CD4-positive, alpha-beta T cell treated with Interleukin-1 beta for 1 hour (primary cell): ENCODE data around the gene SMIM3.
"Not testable (repeated sequence)": the region's sequence is repeated elsewhere in the genome, so short reads cannot be mapped to it uniquely, and the experiment has no call there.

ENCODE experiments used
- DNase-seq, 2 donors: peaks; one replicate each; pipeline ENCODE4 v3.0.0-alpha.2; 2020 to 2022

Gene SMIM3, protein sequence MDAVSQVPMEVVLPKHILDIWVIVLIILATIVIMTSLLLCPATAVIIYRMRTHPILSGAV

DNA sequence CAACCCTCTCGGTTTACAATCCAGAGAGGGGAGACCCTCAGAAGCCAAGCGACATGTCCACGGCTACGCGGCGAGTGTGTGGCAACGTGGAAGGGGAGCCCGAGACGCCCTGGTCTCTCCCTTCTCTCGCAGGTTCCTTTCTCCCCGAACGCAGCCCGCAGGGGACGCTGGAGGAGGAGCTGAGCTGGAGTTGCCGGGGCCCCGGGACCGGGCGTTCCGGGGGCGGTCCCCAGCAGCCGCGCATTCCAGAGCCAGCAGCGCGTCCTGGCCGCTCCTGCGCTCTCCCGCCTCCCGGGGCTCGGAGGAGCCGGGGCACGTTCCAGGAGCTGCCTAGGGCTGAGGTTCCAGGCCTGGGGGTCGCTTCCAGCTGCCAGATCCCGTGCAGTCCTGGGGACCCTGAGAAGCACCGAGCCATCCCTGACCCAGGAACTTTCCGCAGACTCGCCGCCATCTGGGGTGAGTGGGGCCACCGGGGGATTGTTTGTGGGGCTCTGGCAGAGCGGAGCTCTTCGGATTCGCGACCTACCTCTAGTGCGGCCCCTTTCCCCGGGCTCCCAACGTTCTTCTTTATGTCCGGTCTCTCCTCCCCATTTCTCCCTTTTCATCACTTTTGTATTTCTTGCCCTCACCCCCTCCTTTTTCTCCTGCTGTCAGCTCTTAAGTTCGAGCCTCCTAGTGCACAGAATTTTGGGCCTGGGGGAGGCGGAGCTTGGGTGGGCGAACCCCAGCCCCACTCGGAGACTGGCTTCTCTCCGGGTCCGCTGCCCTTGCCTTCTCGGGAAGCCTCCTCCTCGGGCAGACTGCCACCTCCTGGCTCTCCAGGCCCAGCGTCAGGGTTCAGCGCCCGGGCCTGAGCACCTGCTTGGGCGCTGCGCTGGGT lies at the start of gene SMIM3:
TSS of gene SMIM3 (plus strand) at position 241 of the 880 bp plus-strand sequence. CDS start 16,684 bp downstream, outside the sequence.
- DNase-seq: peak; percentile 71 to 76

DNA sequence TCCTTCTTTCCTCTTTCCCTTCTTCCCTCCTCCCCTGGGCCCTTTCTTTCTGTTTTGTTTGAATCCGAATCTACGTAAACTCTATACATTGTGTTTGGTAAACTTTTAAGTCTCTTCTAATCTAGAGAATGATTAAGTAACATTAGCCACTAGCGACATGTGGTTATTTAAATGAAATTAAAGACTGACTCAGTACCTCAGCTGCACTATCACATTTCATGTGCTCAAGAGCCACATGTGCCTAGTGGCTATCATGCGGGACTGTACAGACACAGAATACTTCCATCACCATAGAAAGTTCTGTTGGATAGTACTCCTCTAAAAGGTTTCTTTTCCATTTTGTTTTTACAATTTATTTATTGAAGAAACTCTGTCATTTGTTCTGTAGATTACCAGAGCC lies 48.7 kb upstream of the SMIM3 start:
- DNase-seq: no peak

DNA sequence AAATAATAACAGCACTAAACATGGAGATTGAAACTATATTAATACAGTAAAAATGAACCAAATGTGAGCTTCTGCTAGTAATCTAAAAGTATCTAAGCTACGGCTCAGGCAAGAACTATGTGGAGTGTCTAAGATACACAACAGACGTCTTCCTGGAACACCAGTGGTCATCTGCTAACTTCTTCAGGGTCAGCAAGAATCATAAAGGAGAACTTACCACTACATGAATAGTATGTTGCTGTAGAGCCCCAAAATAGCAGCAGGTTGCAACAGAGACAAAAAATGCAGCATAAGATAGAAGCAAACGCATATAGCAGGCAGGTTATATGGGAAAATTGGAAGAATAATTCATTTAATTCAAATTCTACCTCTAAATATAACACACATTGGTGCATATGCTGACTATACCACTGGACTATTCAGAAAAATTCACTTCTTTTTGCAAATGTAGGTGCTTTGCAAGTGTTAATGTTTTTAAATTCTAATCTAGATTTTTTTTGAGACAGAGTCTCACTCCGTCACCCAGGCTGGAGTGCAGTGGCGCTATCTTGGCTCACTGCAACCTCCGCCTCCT lies 46.8 kb upstream of the SMIM3 start:
- no peak for DNase-seq

DNA sequence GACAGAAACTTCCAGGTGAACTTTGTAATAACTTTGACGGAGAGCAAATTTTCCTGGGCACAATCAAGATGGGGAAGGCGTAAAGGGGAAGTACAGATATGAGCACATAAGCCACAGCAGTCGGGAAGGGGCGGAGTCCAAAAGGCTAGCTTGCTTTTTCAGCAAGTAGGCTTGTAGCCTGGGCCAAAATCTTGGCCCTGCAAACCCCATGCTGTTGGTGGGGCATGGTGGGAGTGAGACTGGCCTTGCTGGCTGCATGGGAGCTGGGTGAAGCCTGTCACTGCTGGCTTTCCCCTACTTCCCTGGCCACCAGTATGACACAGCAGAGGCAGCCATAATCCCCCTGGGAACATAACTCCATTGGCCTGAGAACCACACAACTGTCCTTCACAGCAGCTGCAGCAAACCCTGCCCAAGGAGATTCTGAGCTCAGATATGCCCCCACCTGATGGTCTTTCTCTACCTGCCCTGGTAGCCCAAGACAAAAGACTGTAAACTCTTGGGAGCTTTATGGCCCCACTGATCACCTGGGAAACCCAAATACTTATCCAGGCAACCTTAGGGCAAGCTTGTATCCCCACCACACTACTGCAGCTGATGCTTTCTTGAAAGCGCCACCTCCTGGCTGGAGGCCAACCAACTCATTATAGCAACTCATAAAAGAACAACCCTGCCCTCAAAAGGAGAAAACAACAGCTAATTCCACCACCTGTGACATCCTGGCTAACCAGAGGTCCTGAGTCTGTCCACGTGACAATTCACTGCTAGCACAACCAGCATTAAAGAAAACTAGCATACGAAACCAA lies 43.8 kb upstream of the SMIM3 start:
- DNase-seq: peak in 1 of 2 donors; percentile 49

DNA sequence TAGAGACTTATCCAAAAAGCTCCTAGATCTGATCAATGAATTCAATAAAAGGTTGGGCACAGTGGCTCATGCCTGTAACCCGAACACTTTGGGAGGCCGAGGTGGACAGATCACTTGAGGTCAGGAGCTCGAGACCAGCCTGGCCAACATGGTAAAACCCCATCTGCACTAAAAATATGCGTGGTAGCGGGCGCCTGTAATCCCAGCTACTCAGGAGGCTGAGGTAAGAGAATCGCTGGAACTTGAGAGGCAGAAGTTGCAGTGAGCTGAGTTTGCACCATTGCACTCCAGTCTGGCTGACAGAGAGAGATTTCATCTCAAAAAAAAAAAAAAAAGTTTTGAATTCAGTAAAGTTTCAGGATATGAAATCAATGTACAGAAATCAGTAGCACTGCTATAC lies 39.7 kb upstream of the SMIM3 start:
- no peak for DNase-seq

DNA sequence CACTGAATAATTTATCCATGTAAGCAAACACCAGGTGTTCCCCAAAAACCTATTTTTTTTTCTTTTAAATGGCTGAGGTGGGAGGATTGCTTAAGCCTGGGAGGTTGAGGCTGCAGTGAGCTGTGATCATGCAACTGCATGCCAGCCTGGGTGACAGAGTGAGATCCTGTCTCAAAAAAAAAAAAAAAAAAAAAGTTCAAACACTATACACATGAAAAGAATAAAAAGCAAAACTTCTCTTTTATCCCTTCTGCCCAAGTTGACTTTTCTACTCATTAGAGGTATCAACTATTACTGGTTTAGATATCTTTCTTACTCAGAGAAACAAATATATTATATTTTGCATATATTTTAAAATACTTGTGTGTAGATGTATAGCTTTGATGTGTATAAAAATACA lies 37.6 kb upstream of the SMIM3 start:
- DNase-seq: no peak

DNA sequence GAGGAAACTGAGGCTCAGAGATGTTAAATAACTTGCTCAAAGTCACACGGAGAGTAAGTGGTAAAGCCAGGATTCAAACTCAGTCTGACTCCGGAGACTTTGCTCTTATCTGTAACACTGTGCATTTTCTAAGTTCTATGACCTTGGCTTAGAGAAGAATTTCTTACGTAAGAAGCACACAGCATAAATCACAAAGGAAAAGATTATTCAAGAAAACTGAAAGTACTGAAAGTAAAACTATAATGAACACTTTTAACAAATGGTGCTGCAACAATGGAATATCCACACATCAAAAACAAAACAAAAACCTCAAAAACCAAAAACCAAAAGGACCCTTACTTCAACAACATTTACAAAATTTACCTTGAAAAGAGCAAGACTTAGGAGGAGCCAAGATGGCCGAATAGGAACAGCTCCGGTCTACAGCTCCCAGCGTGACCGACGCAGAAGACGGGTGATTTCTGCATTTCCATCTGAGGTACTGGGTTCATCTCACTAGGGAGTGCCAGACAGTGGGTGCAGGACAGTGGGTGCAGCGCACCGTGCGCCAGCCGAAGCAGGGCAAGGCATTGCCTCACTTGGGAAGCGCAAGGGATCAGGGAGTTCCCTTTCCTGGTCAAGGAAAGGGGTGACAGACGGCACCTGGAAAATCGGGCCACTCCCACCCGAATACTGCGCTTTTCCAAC lies 36.0 kb upstream of the SMIM3 start:
- DNase-seq: not testable (repeated sequence)

DNA sequence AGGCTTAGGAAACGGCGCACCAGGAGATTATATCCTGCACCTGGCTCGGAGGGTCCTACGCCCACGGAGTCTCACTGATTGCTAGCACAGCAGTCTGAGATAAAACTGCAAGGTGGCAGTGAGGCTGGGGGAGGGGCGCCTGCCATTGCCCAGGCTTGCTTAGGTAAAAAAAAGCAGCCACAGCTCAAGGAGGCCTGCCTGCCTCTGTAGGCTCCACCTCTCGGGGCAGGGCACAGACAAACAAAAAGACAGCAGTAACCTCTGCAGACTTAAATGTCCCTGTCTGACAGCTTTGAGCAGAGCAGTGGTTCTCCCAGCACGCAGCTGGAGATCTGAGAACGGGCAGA lies 35.4 kb upstream of the SMIM3 start:
- not testable (repeated sequence) for DNase-seq

DNA sequence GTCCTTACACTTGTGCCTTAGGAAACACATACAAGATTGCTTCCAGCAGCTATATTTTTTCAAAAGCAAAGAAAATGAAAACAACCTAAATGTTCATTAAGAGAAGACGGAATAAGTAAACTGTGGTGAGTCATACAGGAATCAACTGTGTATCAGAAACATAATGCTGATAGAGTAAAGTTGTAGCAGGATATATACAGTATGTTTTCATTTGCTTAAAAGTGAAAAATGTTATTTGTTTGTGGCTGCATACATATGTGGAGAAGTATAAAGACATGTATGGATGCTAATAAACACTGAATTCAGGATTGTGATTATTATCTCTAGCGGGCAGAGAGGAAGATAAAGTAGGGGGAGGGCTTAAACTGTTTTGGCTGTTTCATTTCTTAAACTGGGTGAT lies 28.1 kb upstream of the SMIM3 start:
- DNase-seq: no peak

DNA sequence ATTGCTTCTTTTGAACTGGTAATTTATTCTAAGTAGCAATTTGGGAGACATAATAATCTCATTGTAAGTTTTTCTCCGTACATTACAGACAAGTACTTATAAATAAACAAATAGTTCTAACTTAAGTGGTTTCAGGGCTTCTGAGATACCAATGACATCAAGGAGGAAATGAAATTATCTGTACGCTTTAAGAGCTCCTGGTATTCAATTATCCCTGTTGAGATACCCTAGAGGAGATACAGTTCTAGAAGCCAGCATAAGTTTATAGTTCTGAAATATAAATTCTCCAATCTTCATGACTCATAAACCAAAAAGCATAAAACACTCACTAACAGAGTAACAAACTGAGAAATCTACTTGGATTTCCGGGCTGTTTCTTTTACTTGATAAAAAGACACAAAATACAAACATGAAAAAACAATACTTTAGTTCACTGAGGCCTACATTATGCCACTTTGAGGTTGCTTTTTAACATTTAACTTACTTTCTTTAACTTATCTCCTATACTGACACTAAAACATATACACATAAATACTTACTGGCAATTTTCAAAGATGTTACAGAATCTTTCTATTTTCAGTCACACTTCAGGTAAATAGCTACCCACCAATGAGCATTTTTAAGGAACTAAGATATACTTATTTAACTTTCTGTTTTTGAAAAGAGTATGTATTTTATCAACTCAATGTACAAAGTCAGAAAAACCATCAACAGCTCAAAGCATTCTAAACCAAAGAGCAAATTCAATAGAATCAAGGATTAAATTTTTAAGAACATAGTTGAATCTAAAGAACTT lies 27.3 kb upstream of the SMIM3 start:
- DNase-seq: no peak

DNA sequence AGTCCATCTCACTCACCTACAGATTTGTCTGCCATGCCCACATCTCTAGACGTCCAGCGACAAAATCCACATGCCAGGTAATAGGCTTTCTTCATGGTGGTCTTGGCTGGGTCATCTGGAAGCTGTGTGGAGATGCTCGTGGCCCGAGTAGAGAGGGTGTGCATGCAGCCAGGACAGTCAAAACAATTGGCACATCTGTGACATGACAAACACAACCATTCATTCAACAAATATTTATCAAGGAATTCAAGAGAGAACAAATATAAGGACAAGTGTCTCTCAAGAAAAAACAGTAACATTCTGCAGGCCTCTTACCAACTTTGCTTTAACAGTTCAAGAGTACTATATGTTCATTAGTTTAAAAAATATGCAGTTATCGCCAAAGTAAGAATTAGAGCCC lies 25.1 kb upstream of the SMIM3 start:
- no peak for DNase-seq

DNA sequence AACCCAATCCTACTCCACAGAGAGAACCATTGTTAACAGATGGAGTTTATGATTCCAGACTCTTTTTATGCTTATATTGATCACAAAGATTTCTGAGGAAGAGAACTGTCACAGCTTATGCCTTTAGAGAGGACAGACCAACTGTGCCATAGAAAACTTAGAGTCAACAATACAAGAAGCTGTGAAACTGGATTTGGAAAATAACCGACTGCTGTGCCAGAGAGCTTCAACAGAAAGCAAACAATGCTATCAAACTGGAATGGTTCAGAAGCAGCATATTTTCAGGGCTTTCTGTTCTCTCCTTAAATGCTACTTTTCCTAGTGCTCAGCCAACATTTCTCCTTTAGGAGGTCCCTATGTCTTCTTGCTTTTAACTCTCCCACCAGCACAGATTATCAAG lies 24.7 kb upstream of the SMIM3 start:
- no peak for DNase-seq

DNA sequence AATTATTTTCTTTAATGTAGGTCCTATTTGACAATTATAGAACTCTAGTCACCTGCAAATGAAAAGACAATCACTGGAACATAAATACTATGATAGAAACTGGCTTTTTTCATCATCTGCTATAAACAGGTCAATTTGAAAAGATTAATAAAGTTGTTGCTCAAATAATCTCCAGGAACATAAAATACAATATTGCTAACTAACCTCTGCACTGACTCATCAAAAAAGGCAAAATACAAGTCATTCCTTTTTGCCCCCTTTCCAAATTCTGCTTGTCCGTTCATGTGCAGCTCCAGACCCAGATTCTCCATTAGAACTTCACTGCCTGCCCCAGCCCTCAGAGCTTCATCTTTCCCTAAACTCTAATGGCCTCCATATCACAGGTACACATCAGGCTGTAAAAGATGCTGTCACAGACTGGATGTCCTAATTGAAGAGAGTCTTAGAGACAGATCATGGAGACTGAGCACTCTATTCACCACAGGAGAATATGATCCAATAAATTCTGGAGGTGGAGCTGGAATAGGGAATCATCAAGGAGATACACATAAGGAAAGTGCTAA lies 21.4 kb upstream of the SMIM3 start:
- DNase-seq: no peak

DNA sequence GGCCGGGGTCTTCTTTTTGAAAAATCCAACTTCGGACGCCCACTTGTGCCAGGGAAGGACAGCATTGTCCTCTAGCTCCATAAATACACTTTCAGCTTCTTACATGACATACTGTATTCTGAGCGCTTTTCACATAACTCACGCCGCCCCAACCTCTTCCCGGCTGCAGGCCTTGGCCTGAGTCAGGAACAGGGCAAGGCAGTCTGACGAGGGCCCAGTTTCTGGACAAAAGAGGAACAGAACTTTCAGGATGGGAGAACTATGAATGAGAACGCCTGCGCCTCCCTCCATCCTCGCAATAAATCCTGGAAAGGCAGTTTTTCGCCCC lies 20.4 kb upstream of the SMIM3 start:
- no peak for DNase-seq

DNA sequence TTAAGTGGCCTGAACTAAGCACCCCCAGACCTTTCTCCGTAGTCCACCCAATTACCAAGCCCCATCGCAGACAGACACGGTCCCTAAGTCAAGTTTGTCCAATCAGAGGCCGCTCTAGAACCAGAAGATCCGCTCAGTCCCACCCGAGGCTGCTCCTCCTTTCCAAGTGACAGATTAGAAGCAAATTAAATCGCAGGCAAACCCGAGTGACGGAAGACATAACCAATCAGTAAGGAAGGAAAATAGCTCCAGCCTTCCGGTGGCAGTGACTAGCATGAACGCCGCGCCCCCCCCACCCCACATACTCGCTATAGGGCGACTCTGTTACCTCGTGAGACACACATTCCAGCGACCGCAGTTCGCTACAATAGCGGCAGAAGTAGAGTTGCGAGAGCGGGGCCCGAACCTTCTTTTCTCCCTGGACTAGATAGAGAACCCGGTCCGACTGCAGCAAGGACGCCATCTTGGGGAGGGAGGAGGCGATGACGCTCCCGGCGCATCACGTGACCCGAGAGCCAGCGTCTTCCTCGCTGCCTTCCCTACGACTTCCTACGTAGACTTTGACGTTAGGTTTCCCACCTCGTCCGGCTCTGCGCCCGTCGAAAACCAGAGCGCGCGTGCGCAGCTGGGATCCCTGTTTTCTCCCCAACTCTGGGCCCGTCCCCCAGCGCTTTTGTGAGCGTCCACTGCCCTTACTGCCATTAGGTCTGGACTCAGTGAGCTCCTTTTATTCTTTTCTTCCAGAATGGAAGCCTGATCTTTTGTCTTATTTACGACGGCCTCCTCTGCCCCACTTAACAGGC lies 19.8 kb upstream of the SMIM3 start, which contains the start of gene DCTN4:
TSS of gene DCTN4 (minus strand) at position 487 of the 803 bp plus-strand sequence. CDS start at position 463, 24 bp downstream.
- DNase-seq: peak; percentile 95 to 96

DNA sequence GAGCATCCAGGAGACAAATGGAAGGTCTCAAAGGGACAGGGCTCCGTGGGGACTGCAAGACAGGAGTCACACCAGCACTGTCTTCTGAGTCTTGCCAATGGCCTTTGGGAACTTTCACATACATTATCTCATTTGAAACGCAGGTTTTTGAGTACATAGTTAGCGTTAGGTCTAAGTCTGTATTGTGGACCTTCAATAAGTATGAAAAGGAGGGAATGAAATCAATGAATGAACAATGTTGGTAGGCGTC lies 19.3 kb upstream of the SMIM3 start:
- DNase-seq: no peak

DNA sequence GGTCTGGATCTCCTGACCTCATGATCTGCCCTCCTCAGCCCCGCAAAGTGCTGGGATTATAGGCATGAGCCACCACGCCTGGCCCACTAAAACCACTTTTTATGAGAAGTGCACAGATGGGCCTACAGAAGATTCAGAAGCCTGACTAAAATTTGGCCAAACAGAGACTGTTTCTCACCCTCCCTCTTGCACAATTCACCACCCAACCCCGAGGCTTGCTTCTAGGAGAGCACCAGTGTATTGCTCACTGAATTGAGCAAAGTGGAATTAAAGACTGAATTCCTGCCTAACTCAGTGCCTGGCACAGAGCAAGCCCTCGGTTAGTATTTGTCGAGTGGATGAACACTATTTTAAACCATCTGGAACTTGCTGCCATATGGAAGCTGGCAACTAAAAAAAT lies 16.3 kb upstream of the SMIM3 start:
- peak in 1 of 2 donors; percentile 51 for DNase-seq

DNA sequence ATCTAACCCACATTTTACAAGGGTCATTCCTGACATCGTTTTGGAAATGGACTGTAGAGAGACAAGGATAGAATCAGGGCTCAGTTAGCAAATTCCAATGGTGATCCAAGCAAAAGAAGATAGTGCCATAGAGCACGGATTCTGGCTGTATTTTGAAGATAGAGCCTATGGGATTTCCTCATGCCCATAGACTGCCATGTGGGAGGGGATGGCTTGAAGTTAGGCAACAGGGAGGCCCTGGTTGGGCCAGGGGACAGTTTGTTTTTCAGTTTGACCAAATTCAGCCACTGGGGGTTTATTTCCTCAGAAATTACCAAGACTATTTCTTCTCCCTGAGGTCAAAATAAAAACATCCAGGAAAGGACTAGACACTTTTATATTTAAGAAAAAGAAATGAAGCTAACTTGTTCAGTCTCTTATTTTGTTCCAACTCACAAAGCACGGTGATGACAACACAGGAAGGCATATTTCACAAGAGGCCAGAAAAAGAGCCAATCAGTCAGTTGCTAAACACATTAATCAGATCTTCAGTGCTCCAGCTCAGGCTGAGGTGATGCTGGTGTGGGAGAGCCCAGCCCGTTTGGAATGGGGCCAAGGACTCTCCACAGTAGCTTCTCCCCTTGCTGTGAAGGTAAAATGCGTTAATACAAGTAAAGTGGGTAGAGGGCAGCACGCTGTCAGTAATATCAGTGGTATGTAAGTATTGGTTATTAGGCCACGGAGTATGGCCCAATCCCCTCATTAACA lies 15.4 kb upstream of the SMIM3 start:
- peak in 1 of 2 donors; percentile 61 for DNase-seq

DNA sequence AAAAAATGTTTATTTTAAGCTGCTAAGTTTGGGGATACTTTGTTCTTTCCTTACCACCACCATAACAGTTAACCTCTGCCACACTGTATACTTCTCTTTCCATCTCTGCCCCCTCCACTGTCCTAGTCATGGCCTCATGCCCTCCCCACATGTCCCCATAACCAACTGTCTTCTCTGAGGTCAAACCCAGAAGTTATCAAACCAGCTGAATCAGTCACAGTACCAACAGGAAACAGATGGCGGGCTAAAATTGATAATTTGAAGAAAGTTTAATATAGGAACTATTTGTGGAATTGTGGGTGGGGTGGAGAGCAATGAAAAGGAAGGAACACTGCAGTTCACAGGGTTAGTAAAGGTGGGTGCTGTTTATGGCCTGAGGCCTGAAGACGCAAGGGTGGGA lies 14.0 kb upstream of the SMIM3 start:
- no peak for DNase-seq

DNA sequence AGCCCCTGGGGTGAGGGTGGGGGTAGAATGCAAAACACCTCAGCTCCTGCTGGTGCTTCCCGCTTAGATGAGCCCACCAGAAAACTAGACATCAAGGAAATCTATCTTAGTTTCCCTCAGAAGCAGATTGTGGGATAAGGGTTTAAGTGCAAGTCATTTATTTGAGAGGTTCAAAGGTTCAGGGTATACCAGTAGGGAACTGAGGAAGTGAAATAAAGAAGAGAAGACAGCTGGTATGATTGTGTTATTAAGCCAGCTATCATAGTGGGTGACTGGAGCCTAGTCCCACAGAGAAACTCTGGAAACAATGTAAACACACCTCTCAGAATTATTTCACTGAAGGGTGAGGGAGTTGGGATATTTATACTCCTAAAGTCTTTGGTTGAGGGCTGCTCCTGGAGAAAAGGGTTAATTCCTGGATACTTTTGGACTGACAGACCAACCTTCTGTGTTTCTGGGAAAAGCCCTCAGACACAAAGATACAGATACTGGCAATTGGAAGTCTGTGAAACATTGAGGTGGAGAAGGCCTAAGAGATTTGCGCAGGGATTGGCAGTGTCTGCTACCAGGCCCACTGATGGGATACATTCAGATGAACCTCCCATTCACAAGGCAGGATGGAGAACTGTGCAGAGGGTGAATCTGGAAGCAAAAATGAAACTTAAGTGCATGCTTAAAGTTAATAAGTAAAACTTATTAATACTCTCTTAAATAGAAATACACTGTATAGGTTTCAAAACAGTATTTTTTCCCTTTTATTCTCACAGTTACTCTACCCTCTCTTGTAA lies 13.4 kb upstream of the SMIM3 start:
- no peak for DNase-seq
